ENCODE measurements around the gene ITGA11. TPM values are rescaled to one million over a fixed set of nuclear protein-coding genes. Genes with fewer than 3 reads are reported as not detected.

The ITGA11 gene
- total RNA-seq, 2 donors from 2014 or later, result 246 to 360 TPM

DNA sequence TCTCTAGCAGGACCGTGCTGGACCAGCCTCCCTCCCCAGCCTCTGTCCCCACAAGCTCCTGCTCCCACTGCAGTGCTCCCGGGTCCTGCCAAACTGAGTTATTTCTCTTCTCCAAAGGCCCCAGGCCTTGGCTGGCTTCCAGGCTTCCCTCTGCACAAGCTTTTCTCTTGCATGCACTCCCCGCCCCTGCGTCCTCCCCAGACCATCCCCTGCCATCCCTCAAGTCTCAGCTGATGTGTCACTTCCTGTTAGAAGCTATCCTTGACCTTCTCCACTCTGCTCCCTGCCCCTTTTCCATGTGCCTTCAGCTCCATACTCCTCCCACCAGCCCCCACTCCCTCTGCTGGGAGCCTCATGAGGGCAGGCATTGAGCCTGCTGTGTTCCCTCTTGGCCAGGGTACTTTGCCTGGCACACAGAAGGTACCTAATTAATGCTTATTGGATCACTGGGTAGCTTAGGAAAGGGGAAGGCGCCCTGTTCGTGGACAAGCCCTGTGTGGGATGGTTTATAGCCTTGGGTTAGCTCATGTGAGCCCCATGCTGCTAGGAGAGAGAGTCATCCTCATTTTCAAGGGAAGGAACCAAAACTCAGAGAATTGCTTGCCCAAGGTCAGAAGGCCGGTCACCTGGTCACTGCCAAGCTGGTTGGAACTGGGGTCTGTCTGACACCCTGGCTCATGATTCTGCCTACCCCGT is 98.0 kb downstream of the ITGA11 start:
- Histone ChIP-seq H3K27me3 (replicated peaks; ENCODE audit: insufficient read depth) (no peaks in the 10 kb centered on the region), H3K36me3 (peaks cover 32% of the 10 kb centered on the region), H3K27ac (peak overlapping the region; percentile 96 to 99), H3K4me1 (ENCODE audit: control insufficient read depth in 1 of 2, low read depth in 2 of 2) (peaks cover 39 to 68% of the 10 kb centered on the region in 2 donors), H3K4me3 (no peak overlapping the region), H3K9me3 (no peaks in the 10 kb centered on the region)
- TF ChIP-seq, protein P1, sequence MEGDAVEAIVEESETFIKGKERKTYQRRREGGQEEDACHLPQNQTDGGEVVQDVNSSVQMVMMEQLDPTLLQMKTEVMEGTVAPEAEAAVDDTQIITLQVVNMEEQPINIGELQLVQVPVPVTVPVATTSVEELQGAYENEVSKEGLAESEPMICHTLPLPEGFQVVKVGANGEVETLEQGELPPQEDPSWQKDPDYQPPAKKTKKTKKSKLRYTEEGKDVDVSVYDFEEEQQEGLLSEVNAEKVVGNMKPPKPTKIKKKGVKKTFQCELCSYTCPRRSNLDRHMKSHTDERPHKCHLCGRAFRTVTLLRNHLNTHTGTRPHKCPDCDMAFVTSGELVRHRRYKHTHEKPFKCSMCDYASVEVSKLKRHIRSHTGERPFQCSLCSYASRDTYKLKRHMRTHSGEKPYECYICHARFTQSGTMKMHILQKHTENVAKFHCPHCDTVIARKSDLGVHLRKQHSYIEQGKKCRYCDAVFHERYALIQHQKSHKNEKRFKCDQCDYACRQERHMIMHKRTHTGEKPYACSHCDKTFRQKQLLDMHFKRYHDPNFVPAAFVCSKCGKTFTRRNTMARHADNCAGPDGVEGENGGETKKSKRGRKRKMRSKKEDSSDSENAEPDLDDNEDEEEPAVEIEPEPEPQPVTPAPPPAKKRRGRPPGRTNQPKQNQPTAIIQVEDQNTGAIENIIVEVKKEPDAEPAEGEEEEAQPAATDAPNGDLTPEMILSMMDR (IDR thresholded peaks at IDR 0.05), result no peak
- DNase-seq (ENCODE audit: low spot score) (no peak), ATAC-seq (ENCODE audit: insufficient number of reproducible peaks, low FRiP score, low read depth) (no peak)

DNA sequence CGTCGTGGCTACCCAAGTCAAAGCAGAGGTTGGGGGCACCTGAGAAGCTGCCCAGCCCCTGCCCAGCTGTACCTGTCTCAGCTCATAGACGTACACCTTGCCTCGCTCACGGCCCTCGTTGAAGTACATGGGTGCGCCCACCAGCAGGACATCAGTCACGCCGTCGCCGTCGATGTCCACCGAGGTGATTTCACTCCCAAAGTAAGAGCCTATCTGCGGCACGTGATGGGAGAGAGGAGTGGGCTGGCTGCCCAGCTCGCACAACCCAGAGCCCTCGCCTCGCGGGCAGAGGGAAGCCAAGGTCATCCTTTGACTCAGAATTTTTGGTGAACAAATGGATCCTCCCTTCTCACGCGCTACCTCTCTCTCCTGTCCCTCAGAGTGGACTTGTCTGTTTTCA is 99.7 kb downstream of the ITGA11 start:
- Histone ChIP-seq H3K36me3 (peaks cover 39% of the 10 kb centered on the region), H3K4me1 (ENCODE audit: control insufficient read depth in 1 of 2, low read depth in 2 of 2) (peaks cover 29 to 68% of the 10 kb centered on the region in 2 donors), H3K27me3 (replicated peaks; ENCODE audit: insufficient read depth) (no peaks in the 10 kb centered on the region), H3K27ac (peak overlapping the region in 1 of 2 donors; percentile 99), H3K9me3 (no peaks in the 10 kb centered on the region), H3K4me3 (no peak overlapping the region)
- DNase-seq (ENCODE audit: low spot score) (no peak), ATAC-seq (ENCODE audit: insufficient number of reproducible peaks, low FRiP score, low read depth) (no peak)
- TF ChIP-seq, protein P1 (IDR thresholded peaks at IDR 0.05), result no peak

DNA sequence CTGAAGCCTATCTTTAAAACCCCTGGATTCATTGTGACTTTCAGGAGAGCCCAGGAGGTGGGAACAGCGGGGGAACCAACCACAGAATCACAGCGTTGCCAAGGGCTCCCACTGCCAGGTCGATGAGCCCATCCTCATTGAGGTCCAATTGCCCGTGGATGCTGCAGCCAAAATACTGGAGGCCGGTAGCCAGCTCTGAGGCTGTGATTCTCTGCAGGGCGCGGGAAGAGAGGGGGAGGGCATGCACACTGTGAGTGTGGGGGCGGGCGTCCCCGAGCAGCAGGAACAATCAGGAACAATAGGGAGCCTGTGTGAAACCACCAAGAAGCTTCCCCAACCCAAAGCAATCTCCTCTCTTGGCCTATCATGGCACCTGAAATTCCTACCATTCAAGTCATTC is 101.1 kb downstream of the ITGA11 start:
- no peaks in the 10 kb centered on the region for H3K9me3 ChIP-seq
- H3K36me3 ChIP-seq, result peaks cover 51% of the 10 kb centered on the region
- H3K4me3 ChIP-seq, result no peak overlapping the region
- ATAC-seq (ENCODE audit: insufficient number of reproducible peaks, low FRiP score, low read depth), result no peak
- H3K4me1 ChIP-seq (ENCODE audit: control insufficient read depth in 1 of 2, low read depth in 2 of 2), result peaks cover 33 to 68% of the 10 kb centered on the region in 2 donors
- peak overlapping the region in 1 of 2 donors; percentile 26 for H3K27ac ChIP-seq
- no peak for DNase-seq (ENCODE audit: low spot score)
- no peaks in the 10 kb centered on the region for H3K27me3 ChIP-seq (replicated peaks; ENCODE audit: insufficient read depth)
- TF ChIP-seq, protein P1 (IDR thresholded peaks at IDR 0.05), result no peak

DNA sequence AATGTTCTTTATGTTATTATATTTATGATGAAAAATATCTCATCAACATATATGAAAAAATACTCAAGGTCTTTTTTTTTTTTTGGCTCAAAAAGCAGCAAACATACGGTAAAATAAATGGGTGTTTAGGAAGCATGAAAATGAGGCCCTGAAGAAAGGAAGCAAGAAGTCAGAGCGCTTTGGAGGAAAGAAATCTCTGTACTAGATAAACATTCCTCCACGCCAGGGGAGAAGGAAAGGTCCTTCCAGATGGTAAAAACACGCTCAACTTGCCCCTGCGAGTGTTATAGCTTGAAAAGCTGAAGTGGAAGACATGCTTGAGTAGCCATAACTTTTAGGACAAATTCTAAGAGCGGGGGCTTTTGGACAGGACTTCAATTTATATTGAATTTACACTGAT is 101.5 kb downstream of the ITGA11 start:
- ATAC-seq (ENCODE audit: insufficient number of reproducible peaks, low FRiP score, low read depth) (no peak), DNase-seq (ENCODE audit: low spot score) (no peak)
- no peaks in the 10 kb centered on the region for H3K27me3 ChIP-seq (replicated peaks; ENCODE audit: insufficient read depth)
- H3K9me3 ChIP-seq, result no peaks in the 10 kb centered on the region
- peaks cover 53% of the 10 kb centered on the region for H3K36me3 ChIP-seq
- H3K4me3 ChIP-seq, result no peak overlapping the region
- H3K4me1 ChIP-seq (ENCODE audit: control insufficient read depth in 1 of 2, low read depth in 2 of 2), result peaks cover 31 to 68% of the 10 kb centered on the region in 2 donors
- TF ChIP-seq, protein P1 (IDR thresholded peaks at IDR 0.05), result no peak
- peak overlapping the region in 1 of 2 donors; percentile 26 for H3K27ac ChIP-seq

DNA sequence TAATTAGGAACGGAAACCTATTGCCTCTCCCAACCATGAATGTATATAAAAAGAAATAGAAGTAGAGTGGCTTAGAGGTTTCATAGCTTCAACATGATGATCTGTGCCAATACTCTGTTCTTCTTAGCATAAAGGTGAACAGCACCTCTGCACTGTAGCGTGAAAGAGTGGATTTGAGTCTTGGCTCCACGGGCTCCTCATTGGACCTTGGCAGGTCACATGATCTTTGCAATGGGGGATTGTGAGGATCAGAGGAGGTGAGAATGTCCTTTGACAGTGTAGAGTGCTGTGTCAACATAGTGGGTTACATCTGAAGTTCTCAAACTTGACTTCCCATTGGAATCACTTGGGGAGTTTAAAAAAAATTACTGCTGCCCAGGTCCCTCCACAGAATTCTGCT is 103.0 kb downstream of the ITGA11 start:
- Histone ChIP-seq H3K27ac (no peak overlapping the region), H3K9me3 (no peaks in the 10 kb centered on the region), H3K4me1 (ENCODE audit: control insufficient read depth in 1 of 2, low read depth in 2 of 2) (peaks cover 23 to 61% of the 10 kb centered on the region in 2 donors), H3K36me3 (peaks cover 66% of the 10 kb centered on the region), H3K27me3 (replicated peaks; ENCODE audit: insufficient read depth) (no peaks in the 10 kb centered on the region), H3K4me3 (no peak overlapping the region)
- TF ChIP-seq, protein P1 (IDR thresholded peaks at IDR 0.05), result no peak
- no peak for DNase-seq (ENCODE audit: low spot score)
- ATAC-seq (ENCODE audit: insufficient number of reproducible peaks, low FRiP score, low read depth), result no peak
